HG03432 (cell line): ENCODE results near the gene SYT9.

Experiments
- ATAC-seq: cut with Tn5 transposase; IDR thresholded peaks from one replicate; pipeline ENCODE4 v1.9.1; 2021; ENCODE audit warnings: mild to moderate bottlenecking, moderate library complexity; ENCODE audit not compliant: unreplicated experiment

Gene SYT9

DNA sequence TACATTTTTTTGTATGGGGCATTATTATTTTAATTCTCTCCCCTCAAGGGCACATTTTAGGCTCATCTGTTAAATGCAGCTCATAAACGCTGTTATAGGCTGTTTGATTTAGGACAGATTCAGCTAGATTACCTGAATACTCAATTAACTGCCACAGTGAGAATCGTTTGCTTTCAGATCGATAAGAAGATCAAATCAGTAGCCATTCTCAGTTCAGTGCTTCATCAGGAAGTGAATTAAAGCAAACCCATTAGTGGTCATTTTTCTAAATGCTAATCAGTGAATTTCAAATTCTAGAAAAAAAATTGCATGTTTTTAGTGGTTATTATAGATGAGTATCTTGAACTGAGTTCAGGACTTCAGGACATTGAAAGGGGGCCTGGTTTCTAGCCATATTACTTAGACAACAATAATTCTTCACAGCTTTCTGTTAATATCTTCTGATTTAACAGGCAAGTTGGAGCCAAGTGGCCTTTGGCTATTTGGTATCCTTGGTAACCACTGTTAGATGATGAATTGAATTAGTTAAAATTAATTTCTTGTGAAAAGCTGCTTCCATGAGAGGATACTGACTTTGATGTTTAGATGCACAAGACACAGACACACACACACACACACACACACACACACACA, 18.6 kb downstream of the SYT9 start:
- ATAC-seq: no peak

DNA sequence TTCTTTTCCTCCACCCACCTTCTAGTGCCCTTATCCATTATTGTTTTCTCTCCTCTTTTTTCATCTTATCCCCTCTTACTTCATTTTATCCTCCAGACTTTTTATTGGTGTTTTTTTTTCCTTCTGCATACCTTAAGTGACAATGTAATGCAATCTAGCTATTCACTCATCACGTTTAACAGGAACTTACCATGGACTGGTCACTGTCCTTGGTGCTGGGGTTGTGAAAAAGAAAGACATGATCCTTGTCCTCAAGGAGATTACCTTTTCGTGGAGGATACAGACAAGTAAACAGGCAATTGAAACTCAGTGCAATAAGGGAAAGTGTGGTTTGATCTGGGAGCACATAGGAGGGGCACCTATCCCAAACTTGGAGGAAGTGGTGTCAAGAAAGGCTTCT, 20.7 kb downstream of the SYT9 start:
- no peak for ATAC-seq

DNA sequence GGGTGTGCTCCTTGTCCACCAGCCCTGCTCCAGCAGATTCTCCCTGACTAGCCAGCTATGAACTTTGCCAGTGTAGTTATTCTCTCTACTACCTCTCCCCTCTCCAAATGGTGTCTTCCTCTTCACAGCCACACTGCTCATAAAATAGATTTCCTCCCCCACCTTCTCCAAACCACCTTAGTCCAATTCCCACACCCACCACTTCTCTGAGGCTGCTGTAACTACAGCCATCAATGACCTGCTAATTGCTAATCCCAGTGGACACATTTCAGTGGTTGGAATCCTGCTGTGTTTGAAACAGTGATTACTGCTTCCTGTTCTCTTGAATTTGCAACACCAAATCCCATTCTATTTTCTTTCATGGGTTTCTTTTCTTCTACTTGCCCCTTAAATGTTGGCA, 23.4 kb downstream of the SYT9 start:
- no peak for ATAC-seq

DNA sequence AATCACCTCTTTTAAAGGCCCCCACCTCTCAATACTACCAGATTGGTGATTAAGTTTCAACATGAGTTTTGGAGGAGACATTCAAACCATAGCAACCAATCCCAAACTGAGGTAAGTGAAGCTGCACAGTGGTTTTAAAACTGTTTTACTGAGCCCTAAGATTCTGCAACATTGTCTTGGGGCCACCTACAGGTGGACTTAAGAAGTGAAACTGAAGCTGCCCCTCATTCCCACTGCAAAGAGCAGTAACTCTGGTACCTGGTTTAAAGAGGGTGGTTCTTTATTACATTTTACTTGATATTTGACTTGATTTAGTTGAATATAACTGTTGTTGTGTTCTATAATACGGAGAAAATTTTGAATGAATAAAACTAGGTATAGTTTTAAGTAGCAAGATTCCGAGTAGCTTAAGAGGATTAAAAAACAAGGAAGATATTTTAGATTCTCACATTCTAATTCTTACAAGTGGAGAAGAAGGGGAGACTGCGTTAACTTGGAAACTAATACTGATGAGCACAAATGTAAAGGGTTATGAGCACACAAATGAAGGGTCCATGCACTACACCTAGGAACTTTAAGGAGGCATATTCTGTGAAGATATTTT, 26.7 kb downstream of the SYT9 start:
- peak; percentile 57 for ATAC-seq

DNA sequence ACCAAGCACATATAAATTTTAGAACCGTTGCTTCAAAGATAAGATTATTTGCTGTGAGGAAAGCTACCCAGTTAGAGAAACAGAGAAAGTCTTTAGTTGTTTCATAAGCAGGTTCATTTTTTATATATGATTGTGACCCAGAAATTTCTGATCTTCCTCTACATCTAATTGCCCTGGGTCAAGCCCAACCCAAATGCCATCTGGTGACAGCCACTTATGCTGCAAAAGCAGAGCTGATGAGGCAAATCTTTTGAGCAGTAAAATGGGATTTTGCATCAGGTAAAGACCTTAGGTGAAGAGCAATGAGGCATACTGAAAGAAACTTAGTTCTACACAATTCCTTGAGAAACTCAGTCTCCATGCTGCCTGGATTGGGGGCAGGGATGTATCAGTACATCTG, 28.0 kb downstream of the SYT9 start:
- ATAC-seq: no peak

DNA sequence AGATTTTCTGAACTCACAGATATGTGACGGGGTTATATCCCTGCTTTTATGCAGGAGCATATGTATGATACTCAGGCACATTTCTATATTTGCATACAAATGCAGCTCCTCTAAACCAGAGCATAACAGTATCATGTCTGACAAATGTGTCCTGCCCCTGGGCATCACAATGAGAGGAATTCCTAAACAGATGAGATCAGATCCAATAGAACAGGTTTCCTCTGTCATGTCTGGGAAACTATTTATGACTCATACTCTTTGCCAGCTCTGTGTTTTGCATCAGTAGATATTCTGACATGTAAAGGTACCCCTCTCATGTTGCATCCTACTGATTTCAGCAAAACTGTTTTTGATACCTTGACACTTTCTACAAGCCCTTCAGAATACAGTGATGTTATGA, 29.4 kb downstream of the SYT9 start:
- no peak for ATAC-seq

DNA sequence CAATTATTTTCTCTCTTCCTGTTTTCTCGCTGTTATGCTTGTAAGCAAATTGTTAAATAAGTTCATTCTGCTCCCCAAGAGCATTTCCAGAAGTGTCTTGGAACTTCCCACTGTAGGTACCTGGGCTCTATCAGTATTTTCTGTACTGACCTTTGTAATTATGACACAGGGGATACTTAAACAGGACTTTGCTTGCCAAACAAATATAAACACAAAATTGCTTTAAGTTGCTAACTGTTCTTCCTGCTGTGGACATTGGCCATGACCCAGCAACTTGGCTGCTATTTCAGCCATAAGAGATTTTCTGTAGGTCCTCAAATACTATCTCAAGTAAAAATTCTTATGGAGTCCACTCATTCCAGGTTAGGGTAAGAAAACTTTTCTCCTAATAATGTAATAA, 30.1 kb downstream of the SYT9 start:
- no peak for ATAC-seq

DNA sequence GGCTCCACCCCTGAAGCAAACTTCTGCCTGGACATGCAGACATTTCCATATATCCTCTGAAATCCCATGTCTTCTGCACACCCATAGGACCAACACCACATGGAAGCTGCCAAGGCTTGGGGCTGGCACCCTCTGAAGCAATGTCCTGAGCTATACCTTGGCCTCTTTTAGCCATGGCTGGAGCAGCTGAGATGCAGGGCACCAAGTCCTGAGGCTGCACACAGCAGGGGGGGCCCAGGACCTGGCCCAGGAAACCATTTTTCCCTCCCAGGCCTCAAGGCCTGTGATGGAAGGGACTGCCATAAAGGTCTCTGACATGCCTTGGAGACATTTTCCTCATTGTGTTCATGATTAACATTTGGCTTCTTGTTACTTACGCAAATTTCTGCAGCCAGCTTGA, 34.5 kb downstream of the SYT9 start:
- no peak for ATAC-seq

DNA sequence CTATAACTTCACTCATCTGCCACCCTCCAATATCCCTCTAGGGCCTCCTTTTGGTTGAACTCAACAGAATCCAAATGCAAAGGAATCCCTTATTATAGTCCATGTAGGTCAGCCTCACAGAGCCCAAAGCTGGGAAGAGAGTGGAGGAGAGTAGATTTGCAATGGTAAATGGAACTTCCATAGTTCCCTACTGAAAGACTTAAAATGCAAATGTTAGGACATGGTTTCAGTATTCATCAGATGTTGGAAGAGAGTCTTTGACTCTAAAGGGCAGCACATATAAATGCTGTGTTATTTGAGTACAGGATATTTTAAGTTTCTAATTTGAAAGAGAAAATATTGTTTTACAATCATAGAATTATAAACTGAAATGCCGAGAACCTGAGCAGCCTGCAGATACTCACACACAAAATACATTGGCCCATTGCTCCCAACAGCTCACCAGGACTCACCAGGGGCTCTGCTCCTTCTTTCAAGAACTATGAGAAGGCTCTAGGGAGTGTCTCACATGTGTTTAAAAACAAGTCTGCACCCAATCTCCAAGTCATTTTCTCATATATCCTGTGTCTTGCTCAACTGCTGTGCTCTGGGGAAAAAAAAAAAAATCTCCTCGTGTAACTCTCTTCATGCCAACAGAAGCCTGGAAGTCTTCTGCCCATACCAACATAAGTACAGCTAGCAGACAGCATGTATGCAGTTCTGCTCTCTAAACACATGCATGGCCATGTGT, 39.6 kb downstream of the SYT9 start:
- no peak for ATAC-seq

DNA sequence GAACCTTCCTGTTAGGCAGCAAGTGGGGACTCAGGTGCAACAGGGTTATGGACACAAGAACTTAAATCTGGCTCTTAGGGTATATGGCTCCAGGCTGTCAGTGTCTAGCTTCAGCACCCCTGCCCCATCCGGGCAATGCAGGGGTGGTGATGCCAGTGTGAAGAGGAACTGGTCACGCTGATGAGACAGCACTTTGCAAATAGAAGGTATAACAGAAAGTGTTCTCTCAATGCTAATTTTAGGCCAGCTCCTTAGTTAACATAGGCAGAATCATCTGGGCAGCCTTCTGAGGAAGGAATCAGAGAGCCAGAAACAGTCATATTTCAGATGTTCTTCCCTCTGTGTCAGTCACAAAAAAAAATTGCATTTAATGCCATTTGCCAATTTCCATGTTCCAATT, 41.2 kb downstream of the SYT9 start:
- ATAC-seq: no peak

DNA sequence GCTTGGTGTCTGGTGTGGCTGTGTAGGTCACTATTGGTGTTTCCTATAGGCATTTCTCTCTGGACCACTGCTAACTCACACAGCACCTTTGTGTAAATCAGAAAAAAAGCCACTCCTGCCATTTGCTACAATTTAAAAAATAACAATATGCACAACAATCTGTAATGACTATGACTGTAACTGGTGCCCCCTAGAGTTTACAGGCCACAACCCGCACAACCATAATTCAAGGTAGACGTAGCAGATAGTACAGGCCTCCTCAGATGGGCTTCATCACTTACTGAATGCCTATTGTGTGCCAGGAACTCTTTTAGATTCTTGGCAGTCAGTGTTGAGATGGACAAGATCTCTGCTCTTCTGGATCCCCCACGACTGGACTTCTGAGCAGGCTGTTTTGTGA, 47.7 kb downstream of the SYT9 start:
- no peak for ATAC-seq

DNA sequence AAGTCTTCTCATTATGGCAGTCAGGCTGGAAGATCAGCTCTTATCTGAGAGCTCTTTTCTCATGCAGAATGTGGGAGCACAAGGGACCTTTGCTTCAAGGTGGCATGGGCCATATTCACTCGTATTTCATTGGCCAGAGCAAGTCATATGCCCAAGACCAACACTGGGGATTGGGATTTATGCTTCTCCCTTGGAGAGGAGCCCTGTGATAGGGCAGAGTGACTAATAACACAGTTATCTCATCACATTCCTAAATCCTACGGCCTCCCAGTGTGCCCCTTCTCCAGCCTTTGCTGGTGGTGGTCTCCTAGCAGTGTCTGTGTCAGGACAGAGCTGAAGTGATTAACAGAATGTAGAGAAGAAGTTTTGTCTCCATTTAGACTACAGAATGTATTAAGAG, 48.6 kb downstream of the SYT9 start:
- ATAC-seq: no peak

DNA sequence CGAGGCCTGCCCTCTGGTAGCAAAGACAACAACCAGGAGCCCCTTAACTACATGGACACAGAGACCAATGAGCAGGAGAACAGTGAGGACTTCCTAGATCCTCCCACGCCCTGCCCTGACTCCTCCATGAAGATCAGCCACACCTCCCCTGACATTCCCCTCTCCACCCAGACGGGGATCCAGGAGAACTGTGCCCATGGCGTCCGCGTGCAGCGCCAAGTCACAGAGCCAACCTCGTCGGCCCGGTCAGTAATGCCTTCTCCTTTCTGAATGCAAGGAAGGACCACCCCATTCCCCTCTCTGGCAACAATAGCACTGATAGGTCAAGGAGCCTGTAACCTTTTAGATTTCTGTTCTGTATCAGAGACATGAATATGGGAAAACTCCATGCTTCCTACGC, 51.4 kb downstream of the SYT9 start:
- no peak for ATAC-seq

DNA sequence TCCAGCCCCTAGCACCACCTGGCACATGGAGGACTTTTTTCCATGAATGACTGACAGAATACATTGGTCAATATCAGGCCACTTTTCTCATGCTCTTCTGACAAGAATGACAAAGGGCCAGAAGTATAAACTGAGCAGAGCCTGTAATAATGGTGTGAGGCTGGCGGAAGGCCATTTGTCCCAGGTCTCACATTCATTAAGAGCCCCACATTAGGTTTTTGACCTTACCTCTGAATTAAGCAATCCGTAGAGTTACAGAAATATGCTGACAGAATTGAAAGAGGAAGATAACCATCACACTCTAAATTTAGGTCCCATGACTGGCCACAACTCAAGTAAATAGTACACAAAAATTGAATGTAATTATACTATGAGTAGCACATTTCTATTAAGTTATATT, 55.2 kb downstream of the SYT9 start:
- ATAC-seq: no peak

DNA sequence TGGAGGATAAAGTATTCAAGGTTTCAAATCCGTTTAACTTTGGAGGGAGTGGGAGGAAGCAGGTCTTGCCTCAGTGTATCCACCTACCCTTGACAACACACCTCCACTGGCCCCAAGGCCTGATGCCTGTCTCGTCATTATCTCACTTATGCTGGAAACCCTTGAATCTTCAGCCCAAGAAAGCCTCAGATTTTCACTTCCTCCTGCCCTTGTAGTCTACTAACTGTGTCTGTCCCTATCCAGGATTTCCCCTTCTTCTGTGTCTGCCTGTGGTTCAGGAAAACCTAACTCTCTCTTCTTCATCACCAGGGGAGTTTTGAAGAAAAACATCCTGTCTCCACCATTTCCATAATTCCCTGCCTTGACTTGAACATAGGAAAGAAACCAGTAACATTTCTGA, 56.1 kb downstream of the SYT9 start:
- ATAC-seq: peak; percentile 72

DNA sequence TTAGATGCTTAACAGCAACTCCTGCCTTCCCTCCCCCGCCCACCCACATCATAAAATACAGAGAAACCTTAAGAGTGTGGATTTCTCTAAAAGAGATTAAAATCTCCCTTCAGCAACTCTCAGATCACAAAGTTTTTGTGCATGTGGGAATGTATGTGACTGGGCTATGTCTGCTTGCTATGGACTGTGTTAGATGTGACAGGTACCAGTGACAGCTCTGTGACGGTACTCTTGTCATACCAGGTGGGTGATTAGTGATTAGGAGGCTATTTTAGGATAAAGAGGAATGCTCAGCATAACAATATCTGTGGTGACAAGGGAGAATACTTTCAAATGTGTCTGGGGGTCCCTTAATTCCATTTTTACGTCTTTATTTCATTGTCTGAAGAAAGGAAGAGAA, 60.2 kb downstream of the SYT9 start:
- ATAC-seq: no peak

DNA sequence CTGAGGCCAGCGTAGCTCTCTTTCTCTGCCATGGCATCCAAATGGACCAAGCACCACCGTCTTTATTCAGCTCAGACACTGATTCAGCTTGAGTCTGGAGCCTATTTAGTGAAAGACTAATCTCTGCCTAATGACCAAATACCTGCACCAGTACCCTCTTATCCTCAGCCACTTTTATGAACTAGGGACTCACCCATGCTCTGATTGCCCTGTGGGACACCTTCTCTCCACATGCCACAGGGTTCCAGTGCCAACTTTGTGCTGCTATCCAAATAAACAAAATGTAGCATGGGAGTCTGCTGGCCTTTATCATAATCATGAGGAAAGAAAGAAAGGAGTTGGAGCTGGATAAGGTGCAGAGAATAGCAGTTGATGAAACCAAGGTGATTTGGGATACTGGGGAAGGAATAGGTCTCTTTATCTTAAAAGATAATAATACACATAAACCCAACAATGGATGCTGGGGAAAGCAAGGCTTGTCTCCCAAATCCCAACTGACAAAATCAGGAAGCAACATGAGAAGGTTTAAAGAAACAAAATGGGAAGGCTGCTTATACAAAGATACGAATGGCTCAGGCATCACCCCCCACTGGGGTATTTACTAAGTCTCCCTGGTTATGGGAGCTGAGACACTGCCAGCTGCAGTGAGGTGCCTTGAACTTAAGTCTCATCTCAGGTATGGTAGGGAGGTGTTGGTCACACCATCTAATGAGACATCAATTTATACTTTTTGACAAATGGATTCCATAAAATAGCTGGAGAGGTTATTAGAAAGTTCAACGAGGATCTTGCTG, 63.3 kb downstream of the SYT9 start:
- no peak for ATAC-seq

DNA sequence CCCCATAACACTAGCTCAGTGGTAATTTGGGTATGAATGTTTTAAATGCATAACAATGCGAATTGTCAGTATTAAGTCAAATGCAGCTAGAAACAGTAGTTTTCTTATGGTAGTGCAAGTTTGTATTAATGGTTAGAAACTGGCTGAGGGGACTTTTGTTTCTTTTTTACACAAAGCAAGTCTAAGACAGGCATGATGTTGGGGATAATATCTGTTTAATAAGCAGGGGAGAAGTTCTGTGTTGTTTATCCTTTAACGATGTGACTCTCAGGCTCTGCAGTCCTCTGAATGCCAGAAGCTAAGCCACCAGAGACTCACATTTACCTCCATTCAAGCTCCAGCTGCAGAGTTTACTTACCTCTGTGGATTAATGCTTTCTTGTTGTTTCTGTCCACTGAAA, 67.8 kb downstream of the SYT9 start:
- ATAC-seq: no peak

DNA sequence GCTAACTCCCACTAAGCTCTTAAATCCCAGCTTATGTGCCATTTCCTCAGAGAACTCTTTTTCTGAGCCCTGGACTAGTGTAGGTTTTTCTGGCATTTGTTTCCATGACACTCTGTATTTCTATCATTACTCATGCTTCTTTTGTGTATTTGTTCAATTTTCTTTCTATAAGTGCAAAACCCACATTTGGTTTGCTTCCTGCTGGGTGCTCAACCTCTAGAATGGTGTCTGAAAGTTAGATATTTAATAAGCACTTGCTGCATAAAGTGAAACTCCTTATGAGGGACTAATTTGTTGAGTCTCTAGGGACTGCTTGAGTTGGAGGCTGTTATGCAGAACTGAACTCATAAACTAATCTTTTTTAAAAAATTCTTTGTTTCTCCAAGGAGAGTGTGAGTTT, 68.6 kb downstream of the SYT9 start:
- ATAC-seq: no peak

DNA sequence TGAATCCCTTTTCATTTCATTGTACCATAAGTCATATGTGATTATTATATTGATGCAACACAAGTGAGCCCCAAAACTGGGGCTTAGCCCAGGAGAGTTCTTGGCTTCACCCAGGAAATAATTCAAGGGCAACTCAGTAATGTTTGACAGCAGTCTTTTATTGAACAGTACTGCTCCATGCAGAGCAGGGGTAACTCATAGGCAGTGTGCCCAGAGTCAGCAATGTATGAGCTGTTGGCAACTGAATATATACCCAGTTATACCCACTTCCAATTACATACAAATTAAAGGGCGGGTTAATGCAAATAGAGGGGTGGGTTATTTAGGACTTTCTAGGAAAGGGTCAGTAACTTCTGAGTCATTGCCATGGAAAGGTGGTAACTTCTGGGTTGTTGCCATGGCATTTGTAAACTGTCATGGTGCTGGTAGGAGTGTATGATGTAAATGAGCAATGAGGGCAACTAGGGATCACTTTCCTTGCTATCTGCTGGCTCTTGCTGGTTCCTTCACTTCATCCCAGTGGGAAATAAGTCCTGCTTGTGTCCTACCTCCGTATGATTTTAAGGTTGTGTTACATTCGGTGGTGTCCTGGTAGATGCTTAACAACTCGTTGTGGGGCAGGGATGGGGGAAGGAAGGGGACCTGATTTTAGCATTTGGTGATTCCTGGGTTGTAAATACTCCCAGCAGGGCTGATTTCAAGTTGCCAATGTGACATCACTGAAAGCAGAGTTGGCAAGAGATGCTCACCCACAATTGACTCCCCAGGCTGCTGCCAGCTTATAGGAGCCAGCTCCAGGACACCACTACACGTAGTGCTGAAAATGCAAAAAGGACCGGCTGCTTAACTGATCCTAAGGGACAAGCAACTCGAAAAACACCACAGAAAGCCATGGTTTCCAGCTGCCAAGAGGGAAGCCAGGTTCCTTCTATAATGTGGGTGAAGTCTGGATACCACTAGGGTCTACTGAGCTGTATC, 70.1 kb downstream of the SYT9 start:
- ATAC-seq: no peak

DNA sequence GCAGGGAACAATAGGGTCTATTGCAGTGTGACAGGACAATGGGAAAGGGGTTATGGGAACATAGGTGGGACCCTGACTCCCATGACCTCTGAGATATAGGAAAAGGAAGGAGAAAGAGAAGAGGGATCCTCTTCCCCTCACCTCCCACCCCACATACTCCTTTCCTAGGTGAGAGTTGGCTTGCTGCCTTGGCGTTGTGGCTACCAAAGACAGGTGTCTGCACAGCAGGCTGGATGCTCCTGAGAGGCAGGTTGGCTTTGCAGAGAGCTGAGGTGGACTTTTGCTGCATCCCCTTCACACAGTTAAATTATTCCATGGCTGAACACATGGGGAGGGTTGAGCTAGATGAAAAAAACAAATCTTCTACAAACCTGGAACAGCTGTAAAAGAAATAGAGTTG, 80.7 kb downstream of the SYT9 start:
- ATAC-seq: no peak
